Measurements from ENCODE around the gene ZSWIM7.

- no peak for TF ChIP-seq EZH2phosphoT487 (IDR thresholded peaks at IDR 0.05; ENCODE audit: borderline replicate concordance, low read length)
- no peak for TF ChIP-seq CTCF (IDR thresholded peaks at IDR 0.05; ENCODE audit: low read depth, low read length, poor library complexity, severe bottlenecking)
These were observed 64.6 kb downstream of the ZSWIM7 start for GRCh38 chr17:15934866-15935265.

Measured in DOHH2 (cell line).